ENCODE measurements around the gene MPI.

DNA sequence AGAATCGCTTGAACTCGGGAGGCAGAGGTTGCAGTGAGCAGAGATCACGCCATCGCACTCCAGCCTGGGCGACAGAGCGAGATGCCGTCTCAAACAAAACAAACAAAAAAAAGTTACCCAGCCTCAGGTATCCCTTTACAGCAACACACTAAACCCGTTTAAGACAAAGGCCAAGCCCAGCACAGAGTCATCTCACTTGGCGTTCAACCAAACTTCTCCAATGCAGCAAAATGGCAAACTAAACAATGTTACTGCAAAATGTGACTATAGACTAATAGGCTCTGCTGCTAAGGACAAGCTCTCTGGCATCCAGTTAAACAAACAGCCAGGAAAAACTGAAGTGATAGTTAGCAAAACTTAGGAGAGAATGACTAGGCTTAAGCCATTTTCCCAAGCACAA lies 23.2 kb downstream of the MPI start:
- TF ChIP-seq, protein P1, sequence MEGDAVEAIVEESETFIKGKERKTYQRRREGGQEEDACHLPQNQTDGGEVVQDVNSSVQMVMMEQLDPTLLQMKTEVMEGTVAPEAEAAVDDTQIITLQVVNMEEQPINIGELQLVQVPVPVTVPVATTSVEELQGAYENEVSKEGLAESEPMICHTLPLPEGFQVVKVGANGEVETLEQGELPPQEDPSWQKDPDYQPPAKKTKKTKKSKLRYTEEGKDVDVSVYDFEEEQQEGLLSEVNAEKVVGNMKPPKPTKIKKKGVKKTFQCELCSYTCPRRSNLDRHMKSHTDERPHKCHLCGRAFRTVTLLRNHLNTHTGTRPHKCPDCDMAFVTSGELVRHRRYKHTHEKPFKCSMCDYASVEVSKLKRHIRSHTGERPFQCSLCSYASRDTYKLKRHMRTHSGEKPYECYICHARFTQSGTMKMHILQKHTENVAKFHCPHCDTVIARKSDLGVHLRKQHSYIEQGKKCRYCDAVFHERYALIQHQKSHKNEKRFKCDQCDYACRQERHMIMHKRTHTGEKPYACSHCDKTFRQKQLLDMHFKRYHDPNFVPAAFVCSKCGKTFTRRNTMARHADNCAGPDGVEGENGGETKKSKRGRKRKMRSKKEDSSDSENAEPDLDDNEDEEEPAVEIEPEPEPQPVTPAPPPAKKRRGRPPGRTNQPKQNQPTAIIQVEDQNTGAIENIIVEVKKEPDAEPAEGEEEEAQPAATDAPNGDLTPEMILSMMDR (IDR thresholded peaks at IDR 0.05): no peak
- TF ChIP-seq POLR2AphosphoS5 (IDR thresholded peaks at IDR 0.05): no peak

All from transverse colon (tissue), 4 donors.